HepG2 (cell line): Measurements from ENCODE around the gene BOLA3. TPM values are rescaled to one million over a fixed set of nuclear protein-coding genes. Genes with fewer than 3 reads are reported as not detected.

Experiments used
- ATAC-seq: fragments of 200-7000 bp; cut with Tn5 transposase; 3 replicates; pipeline ENCODE4 v1.9.1; 2020; ENCODE audit warnings: mild to moderate bottlenecking, moderate library complexity
- BruUV-seq: library from RNA; stranded (reverse); fragments of 400-500 nt; replicated peaks from 2 replicates; lab custom pipeline; 2021; lab: Mats Ljungman, UMichigan
- CTCF ChIA-PET: fragments of 300-600 bp; formaldehyde crosslinking; extraction: SDS; loops from one replicate; lab custom pipeline; 2021; ENCODE audit warnings: low total read pairs, inconsistent platforms, low intra/inter-chr PET ratio; lab: Yijun Ruan, JAX
- POLR2A ChIA-PET: fragments of 350-600 bp; sonication (Branson Sonifier 250); formaldehyde crosslinking; loops from one replicate; lab custom pipeline; 2020; ENCODE audit warnings: antibody characterized with exemption, inconsistent platforms; lab: Yijun Ruan, JAX
- DNase-seq: peaks from one replicate; pipeline ENCODE4 v3.0.0-alpha.2; 2015; ENCODE audit warnings: low spot score
- FAIRE-seq: peaks from 3 replicates; lab custom pipeline; 2011; peaks lifted over from hg19 to GRCh38; lab: Jason Lieb, UNC
- H2AFZ ChIP-seq: one replicate; pipeline ENCODE4 v1.6.1; 2011; ENCODE audit warnings: low read length, inconsistent platforms
- H3K27ac ChIP-seq: fragments of 300-600 bp; 3 replicates; pipeline ENCODE4 v1.8.0; 2011; ENCODE audit warnings: mixed run types, mild to moderate bottlenecking, mixed read lengths, low read length, inconsistent platforms; ENCODE audit not compliant: insufficient read depth; ENCODE audit errors: extremely low read length
- H3K27me3 ChIP-seq, 2 experiments: fragments of 200-600 bp in 1 of 2; 2 replicates in 1 of 2; 3 replicates in 1 of 2; pipeline versions ENCODE4 v1.6.0 to v1.8.0; 2011; ENCODE audit warnings: low read length in 2 of 2, mild to moderate bottlenecking in 2 of 2, moderate library complexity in 2 of 2, inconsistent platforms in 1 of 2; ENCODE audit not compliant: insufficient read depth in 2 of 2, control insufficient read depth in 1 of 2
- H3K36me3 ChIP-seq, 2 experiments: fragments of 200-600 bp in 1 of 2; replicated peaks in 1 of 2; 2 replicates in 1 of 2; 3 replicates in 1 of 2; pipeline versions ENCODE4 v1.5.1 to v1.8.0; 2011; ENCODE audit warnings: low read length in 2 of 2, inconsistent platforms in 1 of 2; ENCODE audit not compliant: insufficient read depth in 2 of 2, control insufficient read depth in 1 of 2
- H3K4me1 ChIP-seq: 2 replicates; pipeline ENCODE4 v1.5.1; 2012; ENCODE audit warnings: low read length, inconsistent platforms; ENCODE audit not compliant: insufficient read depth
- H3K4me2 ChIP-seq: 2 replicates; pipeline ENCODE4 v1.6.0; 2011; ENCODE audit warnings: low read depth, low read length, inconsistent platforms
- H3K4me3 ChIP-seq, 3 experiments: fragments of 200-600 bp in 1 of 3; sonication (generic), shearing (Covaris generic) in 1 of 3; replicated peaks in 1 of 3; 2 replicates each; pipeline ENCODE4 v1.5.1; 2011 to 2016; ENCODE audit warnings: low read length in 3 of 3, inconsistent platforms in 2 of 3, low read depth in 2 of 3, mild to moderate bottlenecking in 2 of 3, control low read depth in 1 of 3, mixed read lengths in 1 of 3; ENCODE audit not compliant: insufficient read depth in 1 of 3
- H3K79me2 ChIP-seq: one replicate; pipeline ENCODE4 v1.6.1; 2011; ENCODE audit warnings: low read length, inconsistent platforms; ENCODE audit not compliant: insufficient read depth
- H3K9ac ChIP-seq: 2 replicates; pipeline ENCODE4 v1.6.0; 2011; ENCODE audit warnings: mild to moderate bottlenecking, low read depth, low read length, inconsistent platforms; ENCODE audit not compliant: insufficient read depth
- H3K9me3 ChIP-seq: 2 replicates; pipeline ENCODE4 v1.5.1; 2012; ENCODE audit warnings: mild to moderate bottlenecking, low read length
- H4K20me1 ChIP-seq: 2 replicates; pipeline ENCODE4 v1.6.0; 2011; ENCODE audit warnings: inconsistent platforms, mild to moderate bottlenecking, low read length, moderate library complexity; ENCODE audit not compliant: insufficient read depth
- AKAP8 ChIP-seq: sonication (generic); formaldehyde crosslinking; IDR thresholded peaks from 2 replicates; pipeline ENCODE4 v1.5.1; 2020; ENCODE audit warnings: mild to moderate bottlenecking, missing genetic modification reagents
- DDIT3 ChIP-seq: sonication (generic); formaldehyde crosslinking; IDR thresholded peaks from 2 replicates; pipeline ENCODE4 v1.4.0; 2020; ENCODE audit warnings: mild to moderate bottlenecking, missing genetic modification reagents
- MTERF4 ChIP-seq: sonication (generic); formaldehyde crosslinking; IDR thresholded peaks from 2 replicates; pipeline ENCODE4 v1.8.0; 2023; ENCODE audit warnings: mild to moderate bottlenecking, missing genetic modification reagents
- RBM39 ChIP-seq: fragments of 200-400 bp; formaldehyde crosslinking; IDR thresholded peaks from one replicate; pipeline ENCODE4 v1.6.1; 2018; ENCODE audit warnings: antibody characterized with exemption, mild to moderate bottlenecking, low read depth, low read length; ENCODE audit not compliant: poor library complexity, severe bottlenecking
- TCF7L2 ChIP-seq: IDR thresholded peaks from 2 replicates; pipeline ENCODE4 v1.6.1; 2011; ENCODE audit warnings: mild to moderate bottlenecking, low read depth, low read length, moderate library complexity
- ZNF773 ChIP-seq: sonication (generic); formaldehyde crosslinking; IDR thresholded peaks from 2 replicates; pipeline ENCODE4 v1.4.0; 2020; ENCODE audit warnings: missing genetic modification reagents, borderline replicate concordance
- WGBS: methylation state at CpG from one replicate; pipeline ENCODE4 v1.1.6; 2017; ENCODE audit warnings: low lambda C conversion rate; 5-methylcytosine and 5-hydroxymethylcytosine counted together
- in situ Hi-C: cut with HindIII; loops from 2 replicates; pipeline ENCODE4 v1.10.0; 2017; ENCODE audit warnings: low pct_unique_long_range_greater_than_20kb; ENCODE audit not compliant: extremely low pct_ligation_motif_present
- intact Hi-C: fragments of 100-400 bp; cut with micrococcal nuclease; formaldehyde crosslinking; loops from one replicate; pipeline ENCODE4 v1.10.0; 2022; ENCODE audit not compliant: unreplicated experiment
- polyA plus RNA-seq, 8 experiments: library from polyadenylated mRNA; depleted of rRNA in 3 of 8; stranded (reverse) in 7 of 8; unstranded in 1 of 8; fragments of >200 nt; fragmentation: Illumina TruSeq in 4 of 8; extraction: Trizol in 4 of 8; gene quantifications; 2 replicates each; pipeline versions ENCODE4 v1.2.1 to v1.2.3, GENCODE V29; 2011 to 2016; ENCODE audit warnings: low read depth in 4 of 8, missing spikeins in 1 of 8, mixed read lengths in 1 of 8; ENCODE audit not compliant: insufficient read depth in 1 of 8
- total RNA-seq, 5 experiments: library from RNA; depleted of rRNA; stranded (reverse); fragments of >200 nt; fragmentation: Illumina TruSeq; extraction: Trizol; gene quantifications; 2 replicates each; pipeline ENCODE4 v1.2.3, GENCODE V29; 2016; ENCODE audit warnings: low read depth in 1 of 5

The BOLA3 gene
- total and polyA plus RNA-seq, 2 of the 13 experiments (the other 11 are each of a cell fraction or from before 2014, with no cell fraction given) = 89.7 to 170 TPM

- H3K27ac ChIP-seq = peak overlapping the region; percentile 96
- no peak for TF ChIP-seq RBM39
- TF ChIP-seq TCF7L2 = no peak
- no peak for TF ChIP-seq AKAP8 (CRISPR knock-in tag)
- TF ChIP-seq MTERF4 (CRISPR knock-in tag) = no peak
- no peak for TF ChIP-seq ZNF773 (CRISPR knock-in tag)
- TF ChIP-seq, all 625 proteins: peak for 0
- Histone ChIP-seq H4K20me1 (peaks cover 34% of the 10 kb centered on the region), H3K27me3 (no peaks in the 10 kb centered on the region; a peak in 1 of 5 replicates), H3K4me3 (peak overlapping the region; percentile 66 to 91 (median 82)), H2AFZ (no peak overlapping the region), H3K79me2 (peaks cover 50% of the 10 kb centered on the region), H3K9ac (peak overlapping the region; percentile 94), H3K4me2 (peak overlapping the region; percentile 88), H3K9me3 (no peaks in the 10 kb centered on the region), H3K4me1 (peaks cover 43% of the 10 kb centered on the region), H3K36me3 (peaks cover 0 to 3% of the 10 kb centered on the region in 2 experiments; a peak in 1 of 5 replicates)
- POLR2A ChIA-PET = interaction anchor here (0.7 to 2.5 kb wide), 19 partner anchors 8 to 440 kb away, joined by 3 to 53 read pairs (median 8); partner anchors contain the start of genes BOLA3, MTHFD2, STAMBP and TPRKB
- FAIRE-seq = no peak
- no peak for ATAC-seq
- in situ Hi-C loops (no loop called here), intact Hi-C loops (loop anchor here (2.0 kb wide), 1 partner anchor 21 kb away; the partner anchor contains the start of gene MTHFD2)
- CTCF ChIA-PET = no interaction called here
- DNase-seq = no peak
- no TSS peak for BruUV-seq
These were observed 30.0 kb upstream of the BOLA3 start for GRCh38 chr2:74177696-74178095.

- FAIRE-seq = no peak
- no peak for TF ChIP-seq DDIT3 (CRISPR knock-in tag)
- peaks cover 53% of the 10 kb centered on the region for H3K79me2 ChIP-seq
- no peak overlapping the region for H2AFZ ChIP-seq
- in situ Hi-C loops = no loop called here
- POLR2A ChIA-PET = no interaction called here
- H3K27me3 ChIP-seq = no peaks in the 10 kb centered on the region; a peak in 1 of 5 replicates
- no peaks in the 10 kb centered on the region for H3K9me3 ChIP-seq
- H4K20me1 ChIP-seq = peaks cover 34% of the 10 kb centered on the region
- intact Hi-C loops = no loop called here
- peaks cover 13 to 19% of the 10 kb centered on the region in 2 experiments; a peak in 4 of 5 replicates for H3K36me3 ChIP-seq
- no peak overlapping the region; the same call in 1 of the 2 replicates for H3K4me2 ChIP-seq
- ATAC-seq = no peak
- BruUV-seq = no TSS peak
- CTCF ChIA-PET = no interaction called here
- H3K27ac ChIP-seq = no peak overlapping the region
- H3K4me3 ChIP-seq = no peak overlapping the region
- 100% methylated on average over 1 of the region's 1 CpG for WGBS
- H3K4me1 ChIP-seq = peaks cover 34% of the 10 kb centered on the region
- H3K9ac ChIP-seq = no peak overlapping the region
- DNase-seq = no peak
These were observed 27.2 kb upstream of the BOLA3 start for GRCh38 chr2:74174909-74175308.
